Activated CD4-positive, alpha-beta memory T cell treated with anti-CD3 and anti-CD28 coated beads, Interleukin-2, amount 10 ng/mL, durations not matched to agents 7 days and 5 days (primary cell): Measurements from ENCODE around the gene CAPN9. TPM values are rescaled to one million over a fixed set of nuclear protein-coding genes. Genes with fewer than 3 reads are reported as not detected.
"Not testable (repeated sequence)": the region's sequence is repeated elsewhere in the genome, so short reads cannot be mapped to it uniquely, and the experiment has no call there.

Experiments
- CTCF ChIA-PET: fragments of 350-600 bp; sonication (Branson Sonifier 250); formaldehyde crosslinking; loops from one replicate; lab custom pipeline; 2021; ENCODE audit warnings: antibody characterized with exemption, inconsistent platforms; lab: Charles Lee
- POLR2A ChIA-PET: fragments of 350-600 bp; sonication (Branson Sonifier 250); formaldehyde crosslinking; loops from one replicate; lab custom pipeline; 2021; ENCODE audit warnings: antibody characterized with exemption; lab: Charles Lee
- DNase-seq: peaks from one replicate; pipeline ENCODE4 v3.0.0-alpha.2; 2020
- H3K27ac Mint-ChIP-seq: one replicate; pipeline ENCODE4 v1.8.0; 2021; ENCODE audit warnings: mild to moderate bottlenecking, mixed read lengths
- H3K27me3 Mint-ChIP-seq: one replicate; pipeline ENCODE4 v1.8.0; 2021; ENCODE audit warnings: mixed read lengths
- H3K36me3 Mint-ChIP-seq: one replicate; pipeline ENCODE4 v1.8.0; 2021; ENCODE audit warnings: low read depth, mixed read lengths
- H3K4me1 Mint-ChIP-seq: one replicate; pipeline ENCODE4 v1.8.0; 2021; ENCODE audit warnings: mixed read lengths
- H3K4me3 Mint-ChIP-seq: one replicate; pipeline ENCODE4 v1.8.0; 2021; ENCODE audit warnings: mild to moderate bottlenecking, mixed read lengths
- H3K9me3 Mint-ChIP-seq: one replicate; pipeline ENCODE4 v1.8.0; 2021; ENCODE audit warnings: mixed read lengths
- total RNA-seq, 2 experiments: library from RNA; stranded (reverse); gene quantifications; one replicate each; pipeline ENCODE4 v1.2.3, GENCODE V29; 2021

CAPN9 gene
- total RNA-seq, 2 experiments from 2014 or later = not detected

DNA sequence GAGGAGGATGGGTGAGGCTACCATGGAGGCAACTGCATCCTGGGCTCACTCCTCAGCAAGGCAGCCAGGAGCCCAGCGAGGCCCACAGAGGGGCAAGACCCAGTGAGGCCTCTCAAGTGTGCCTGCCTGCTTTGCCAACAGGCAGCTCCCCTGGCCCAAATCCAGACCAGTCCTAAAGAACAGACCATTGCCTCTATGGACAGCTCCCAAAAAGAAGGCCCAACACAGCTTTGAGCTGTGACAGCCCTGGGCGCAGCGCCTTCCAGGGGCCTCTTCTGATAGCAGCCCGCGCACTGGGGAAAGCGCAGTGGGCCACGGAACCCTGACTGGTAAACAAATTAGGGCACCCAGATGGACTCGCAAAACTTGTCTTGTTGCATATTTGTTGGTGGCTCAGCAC is 95.6 kb downstream of the CAPN9 start:
- CTCF ChIA-PET = no interaction called here
- no peaks in the 10 kb centered on the region for H3K36me3 Mint-ChIP-seq
- no peaks in the 10 kb centered on the region for H3K9me3 Mint-ChIP-seq
- no peak overlapping the region for H3K4me3 Mint-ChIP-seq
- no peak for DNase-seq
- H3K4me1 Mint-ChIP-seq = no peaks in the 10 kb centered on the region
- POLR2A ChIA-PET = no interaction called here
- no peak overlapping the region for H3K27ac Mint-ChIP-seq
- H3K27me3 Mint-ChIP-seq = no peaks in the 10 kb centered on the region

- Mint-ChIP-seq H3K4me1 (no peaks in the 10 kb centered on the region), H3K27me3 (no peaks in the 10 kb centered on the region), H3K36me3 (no peaks in the 10 kb centered on the region), H3K27ac (no peak overlapping the region), H3K9me3 (no peaks in the 10 kb centered on the region), H3K4me3 (no peak overlapping the region)
- POLR2A ChIA-PET = no interaction called here
- CTCF ChIA-PET = no interaction called here
- DNase-seq = no peak
These were observed 96.5 kb downstream of the CAPN9 start for GRCh38 chr1:230843503-230844309.

DNA sequence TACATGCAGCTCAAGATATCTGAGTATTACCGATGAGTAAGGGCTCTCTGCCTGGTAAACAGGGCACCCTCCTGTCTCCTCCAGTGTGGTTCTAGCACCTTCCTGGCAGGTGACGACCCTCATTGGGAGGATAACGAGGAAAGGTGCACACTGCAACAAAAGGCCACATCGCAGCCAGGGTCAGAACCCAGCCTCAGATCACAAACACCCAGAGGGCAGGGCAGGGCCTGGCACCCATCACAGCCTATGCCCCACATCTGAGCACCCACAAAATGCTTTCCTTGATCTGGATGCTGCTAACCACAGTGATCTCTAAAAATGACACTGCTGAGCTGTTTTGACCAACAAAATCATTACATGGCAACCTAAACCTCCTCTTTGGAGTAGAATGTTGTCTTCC is 97.4 kb downstream of the CAPN9 start:
- DNase-seq = no peak
- H3K4me3 Mint-ChIP-seq = no peak overlapping the region
- H3K27me3 Mint-ChIP-seq = no peaks in the 10 kb centered on the region
- no peaks in the 10 kb centered on the region for H3K9me3 Mint-ChIP-seq
- H3K36me3 Mint-ChIP-seq = no peaks in the 10 kb centered on the region
- ChIA-PET CTCF (no interaction called here), POLR2A (no interaction called here)
- no peak overlapping the region for H3K27ac Mint-ChIP-seq
- no peaks in the 10 kb centered on the region for H3K4me1 Mint-ChIP-seq

GRCh38 chr1:230845184-230845583 is 98.0 kb downstream of the CAPN9 start:
- H3K9me3 Mint-ChIP-seq, DNase-seq, CTCF ChIA-PET, POLR2A ChIA-PET, H3K27me3 Mint-ChIP-seq, H3K4me1 Mint-ChIP-seq, H3K27ac Mint-ChIP-seq, H3K36me3 Mint-ChIP-seq, H3K4me3 Mint-ChIP-seq: not testable (repeated sequence)

DNA sequence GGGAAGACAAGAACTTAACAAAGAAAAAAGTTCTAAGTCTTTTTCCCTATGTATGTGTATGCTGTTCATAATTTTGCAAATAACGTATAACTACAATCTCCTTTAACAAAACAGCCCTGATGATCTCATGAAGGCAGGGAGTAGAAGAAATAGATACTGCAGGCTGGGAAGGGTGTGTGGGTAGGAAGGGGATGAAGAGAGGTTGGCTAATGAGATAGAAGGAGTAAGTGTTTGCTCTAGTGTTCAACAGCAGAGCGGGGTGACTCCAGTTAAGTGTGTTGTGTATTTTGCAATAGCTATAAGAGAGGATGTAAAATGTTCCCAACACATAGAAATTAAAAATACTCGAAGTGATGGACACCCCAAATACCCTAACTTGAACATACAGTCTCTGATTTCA is 101.0 kb downstream of the CAPN9 start:
- Mint-ChIP-seq H3K9me3 (no peaks in the 10 kb centered on the region), H3K36me3 (no peaks in the 10 kb centered on the region), H3K27ac (no peak overlapping the region), H3K4me3 (no peak overlapping the region), H3K4me1 (no peaks in the 10 kb centered on the region), H3K27me3 (no peaks in the 10 kb centered on the region)
- ChIA-PET POLR2A (no interaction called here), CTCF (no interaction called here)
- no peak for DNase-seq

GRCh38 chr1:230849451-230850224 is 102.5 kb downstream of the CAPN9 start:
- H3K27ac Mint-ChIP-seq = no peak overlapping the region
- no peaks in the 10 kb centered on the region for H3K36me3 Mint-ChIP-seq
- DNase-seq = no peak
- no peaks in the 10 kb centered on the region for H3K9me3 Mint-ChIP-seq
- H3K4me1 Mint-ChIP-seq = no peaks in the 10 kb centered on the region
- H3K27me3 Mint-ChIP-seq = no peaks in the 10 kb centered on the region
- H3K4me3 Mint-ChIP-seq = no peak overlapping the region
- ChIA-PET CTCF (no interaction called here), POLR2A (no interaction called here)

DNA sequence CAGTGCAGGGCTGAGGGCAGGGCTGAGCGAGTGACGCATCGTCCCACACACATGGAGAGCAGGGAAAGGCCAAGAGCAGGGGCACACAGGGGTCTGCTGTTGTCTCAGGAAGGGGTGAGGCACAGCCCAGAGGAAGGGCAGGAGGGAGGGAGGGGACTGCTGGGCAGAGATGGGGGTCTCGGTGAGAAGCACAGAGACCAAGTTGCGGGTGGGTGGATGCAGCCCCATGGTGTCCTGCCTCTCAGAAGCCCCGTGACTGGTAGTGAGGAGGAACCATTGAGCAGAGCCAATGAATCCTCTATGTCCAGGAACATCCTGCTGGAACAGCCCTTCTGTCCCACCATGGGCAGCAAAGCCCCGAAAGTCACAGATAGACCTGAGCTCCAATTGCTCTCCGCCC is 103.4 kb downstream of the CAPN9 start:
- H3K36me3 Mint-ChIP-seq = no peaks in the 10 kb centered on the region
- POLR2A ChIA-PET = no interaction called here
- DNase-seq = no peak
- H3K9me3 Mint-ChIP-seq = no peaks in the 10 kb centered on the region
- H3K27me3 Mint-ChIP-seq = no peaks in the 10 kb centered on the region
- no peak overlapping the region for H3K4me3 Mint-ChIP-seq
- no peaks in the 10 kb centered on the region for H3K4me1 Mint-ChIP-seq
- CTCF ChIA-PET = no interaction called here
- no peak overlapping the region for H3K27ac Mint-ChIP-seq

- H3K27me3 Mint-ChIP-seq = no peaks in the 10 kb centered on the region
- no peak overlapping the region for H3K4me3 Mint-ChIP-seq
- no peak overlapping the region for H3K27ac Mint-ChIP-seq
- H3K9me3 Mint-ChIP-seq = no peaks in the 10 kb centered on the region
- DNase-seq = no peak
- H3K36me3 Mint-ChIP-seq = no peaks in the 10 kb centered on the region
- ChIA-PET POLR2A (no interaction called here), CTCF (no interaction called here)
- H3K4me1 Mint-ChIP-seq = no peaks in the 10 kb centered on the region
These were observed 104.1 kb downstream of the CAPN9 start for GRCh38 chr1:230851291-230851691.

Other genes starting within 250 kb of the CAPN9 start
- gene COG2, start 104.9 kb upstream of the CAPN9 start, total RNA-seq = 10 to 100 TPM; 22.3 to 29.1 TPM
- not detected for gene AGT, start 33.3 kb upstream of the CAPN9 start, total RNA-seq
- 1 to 10 TPM; 1.7 TPM for gene C1orf198, start 121.1 kb downstream of the CAPN9 start, total RNA-seq
- gene TTC13, start 231.5 kb downstream of the CAPN9 start, total RNA-seq = 10 to 100 TPM; 42.0 to 46.0 TPM
- 10 to 100 TPM; 13.2 to 15.3 TPM for gene ARV1, start 231.7 kb downstream of the CAPN9 start, total RNA-seq